GM19193 (cell line): ENCODE results near the gene EYS.

Source experiments
- POLR2A ChIP-seq: IDR thresholded peaks from 4 replicates; pipeline ENCODE4 v1.6.1; 2011; ENCODE audit not compliant: insufficient read depth, insufficient read length; ENCODE audit errors: extremely low read depth

EYS gene

GRCh38 chr6:64010010-64010409 lies 1697.0 kb downstream of the EYS start:
- TF ChIP-seq POLR2A, result no peak

- no peak for TF ChIP-seq POLR2A
Measured at GRCh38 chr6:64006246-64006645, 1700.8 kb downstream of the EYS start.

GRCh38 chr6:64000818-64001491 lies 1706.1 kb downstream of the EYS start:
- TF ChIP-seq POLR2A, result no peak

- TF ChIP-seq POLR2A, result no peak
Measured at GRCh38 chr6:63999613-64000012, 1707.4 kb downstream of the EYS start.

GRCh38 chr6:63998991-63999390 lies 1708.0 kb downstream of the EYS start:
- TF ChIP-seq POLR2A, result no peak

- TF ChIP-seq POLR2A, result no peak
Measured at GRCh38 chr6:63997734-63998133, 1709.3 kb downstream of the EYS start.

GRCh38 chr6:63997221-63997620 lies 1709.8 kb downstream of the EYS start:
- TF ChIP-seq POLR2A, result no peak

GRCh38 chr6:63985223-63985622 lies 1721.8 kb downstream of the EYS start:
- no peak for TF ChIP-seq POLR2A

GRCh38 chr6:63975699-63976098 lies 1731.3 kb downstream of the EYS start:
- no peak for TF ChIP-seq POLR2A

- no peak for TF ChIP-seq POLR2A
Measured at GRCh38 chr6:63968650-63969049, 1738.4 kb downstream of the EYS start.

- TF ChIP-seq POLR2A, result no peak
Measured at GRCh38 chr6:63964366-63964765, 1742.7 kb downstream of the EYS start.

- no peak for TF ChIP-seq POLR2A
Measured at GRCh38 chr6:63963769-63964315, 1743.2 kb downstream of the EYS start.

- TF ChIP-seq POLR2A, result no peak
Measured at GRCh38 chr6:63947792-63948529, 1759.1 kb downstream of the EYS start.

- no peak for TF ChIP-seq POLR2A
Measured at GRCh38 chr6:63945987-63946386, 1761.0 kb downstream of the EYS start.

GRCh38 chr6:63943826-63944225 lies 1763.2 kb downstream of the EYS start:
- TF ChIP-seq POLR2A, result no peak
